HL-60 (cell line): ENCODE data around the gene PTK7.

Experiments used
- CTCF ChIP-seq: IDR thresholded peaks from one replicate; pipeline ENCODE4 v1.5.1; 2011; ENCODE audit warnings: low read length, control low read depth, inconsistent platforms; ENCODE audit not compliant: insufficient read depth
- GABPA ChIP-seq: IDR thresholded peaks from 2 replicates; pipeline ENCODE4 v1.6.1; 2012; ENCODE audit warnings: low read depth
- POLR2AphosphoS5 ChIP-seq: IDR thresholded peaks from 2 replicates; pipeline ENCODE4 v1.6.1; 2012; ENCODE audit warnings: low read depth

GRCh38 chr6:43082806-43083655 lies 6.9 kb downstream of the PTK7 start:
- TF ChIP-seq CTCF: no peak
- TF ChIP-seq GABPA: no peak
- TF ChIP-seq POLR2AphosphoS5: no peak
